ENCODE results near the gene LRP1.

Gene LRP1

DNA sequence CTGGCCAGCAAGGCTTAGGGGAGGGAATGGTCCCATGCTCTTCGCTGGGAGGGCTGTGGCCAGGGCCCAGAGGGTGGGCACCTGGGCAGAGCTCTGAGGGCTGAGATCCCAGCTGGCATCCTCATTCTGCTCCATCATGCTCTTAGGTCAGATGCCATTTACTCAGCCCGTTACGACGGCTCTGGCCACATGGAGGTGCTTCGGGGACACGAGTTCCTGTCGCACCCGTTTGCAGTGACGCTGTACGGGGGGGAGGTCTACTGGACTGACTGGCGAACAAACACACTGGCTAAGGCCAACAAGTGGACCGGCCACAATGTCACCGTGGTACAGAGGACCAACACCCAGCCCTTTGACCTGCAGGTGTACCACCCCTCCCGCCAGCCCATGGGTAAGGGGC, 49.9 kb downstream of the LRP1 start:
- no peak for FAIRE-seq

DNA sequence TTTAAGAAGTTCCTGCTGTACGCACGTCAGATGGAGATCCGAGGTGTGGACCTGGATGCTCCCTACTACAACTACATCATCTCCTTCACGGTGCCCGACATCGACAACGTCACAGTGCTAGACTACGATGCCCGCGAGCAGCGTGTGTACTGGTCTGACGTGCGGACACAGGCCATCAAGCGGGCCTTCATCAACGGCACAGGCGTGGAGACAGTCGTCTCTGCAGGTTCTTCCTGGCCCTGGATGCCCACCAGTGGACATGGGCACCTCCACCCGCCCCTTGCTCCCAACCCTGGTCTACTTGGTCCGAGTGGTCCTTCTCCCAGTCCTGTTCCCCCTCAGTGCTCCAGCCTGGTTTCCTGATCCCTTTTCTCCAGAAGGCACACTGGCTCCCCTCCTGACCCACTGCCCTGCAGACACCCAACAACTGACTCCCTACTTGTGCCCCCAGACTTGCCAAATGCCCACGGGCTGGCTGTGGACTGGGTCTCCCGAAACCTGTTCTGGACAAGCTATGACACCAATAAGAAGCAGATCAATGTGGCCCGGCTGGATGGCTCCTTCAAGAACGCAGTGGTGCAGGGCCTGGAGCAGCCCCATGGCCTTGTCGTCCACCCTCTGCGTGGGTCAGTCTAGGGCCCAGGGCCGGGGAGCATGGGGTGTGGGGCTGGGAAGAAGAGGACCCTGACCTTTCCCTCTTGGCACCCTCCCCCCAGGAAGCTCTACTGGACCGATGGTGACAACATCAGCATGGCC, 51.2 kb downstream of the LRP1 start:
- FAIRE-seq = no peak

DNA sequence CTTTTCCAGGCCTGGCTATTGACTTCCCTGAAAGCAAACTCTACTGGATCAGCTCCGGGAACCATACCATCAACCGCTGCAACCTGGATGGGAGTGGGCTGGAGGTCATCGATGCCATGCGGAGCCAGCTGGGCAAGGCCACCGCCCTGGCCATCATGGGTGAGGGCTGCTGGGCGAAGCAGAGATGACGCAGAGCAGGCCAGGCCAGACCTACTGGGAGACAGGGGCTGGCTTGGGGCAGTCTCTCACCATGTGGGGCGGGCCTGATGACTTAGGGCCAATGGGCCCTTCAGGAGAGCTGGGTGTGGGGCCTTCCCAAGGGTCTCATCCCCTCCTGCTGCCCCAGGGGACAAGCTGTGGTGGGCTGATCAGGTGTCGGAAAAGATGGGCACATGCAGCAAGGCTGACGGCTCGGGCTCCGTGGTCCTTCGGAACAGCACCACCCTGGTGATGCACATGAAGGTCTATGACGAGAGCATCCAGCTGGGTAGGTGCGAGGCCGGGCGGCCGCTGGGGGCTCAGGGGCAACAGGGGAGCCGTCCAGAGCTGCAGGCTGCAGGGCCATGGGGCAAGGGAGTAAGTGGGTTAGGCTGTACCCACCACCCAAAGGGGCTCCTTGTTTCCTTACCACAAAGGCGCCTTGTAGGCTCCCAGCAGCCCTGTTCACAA, 52.2 kb downstream of the LRP1 start:
- no peak for FAIRE-seq

DNA sequence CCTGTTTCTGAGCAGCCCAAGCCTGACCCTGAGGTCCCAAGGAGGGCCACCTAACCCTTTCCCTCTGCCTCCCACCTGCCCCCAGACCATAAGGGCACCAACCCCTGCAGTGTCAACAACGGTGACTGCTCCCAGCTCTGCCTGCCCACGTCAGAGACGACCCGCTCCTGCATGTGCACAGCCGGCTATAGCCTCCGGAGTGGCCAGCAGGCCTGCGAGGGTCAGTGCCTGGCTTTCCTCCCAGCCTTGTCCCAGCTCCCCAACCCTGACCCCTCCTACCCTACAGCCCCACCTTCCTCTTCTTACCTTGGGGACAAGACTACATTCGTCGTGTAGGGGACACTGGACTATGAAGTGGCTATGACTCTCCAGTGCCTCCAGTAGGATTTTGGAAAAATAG, 52.8 kb downstream of the LRP1 start:
- no peak for FAIRE-seq

DNA sequence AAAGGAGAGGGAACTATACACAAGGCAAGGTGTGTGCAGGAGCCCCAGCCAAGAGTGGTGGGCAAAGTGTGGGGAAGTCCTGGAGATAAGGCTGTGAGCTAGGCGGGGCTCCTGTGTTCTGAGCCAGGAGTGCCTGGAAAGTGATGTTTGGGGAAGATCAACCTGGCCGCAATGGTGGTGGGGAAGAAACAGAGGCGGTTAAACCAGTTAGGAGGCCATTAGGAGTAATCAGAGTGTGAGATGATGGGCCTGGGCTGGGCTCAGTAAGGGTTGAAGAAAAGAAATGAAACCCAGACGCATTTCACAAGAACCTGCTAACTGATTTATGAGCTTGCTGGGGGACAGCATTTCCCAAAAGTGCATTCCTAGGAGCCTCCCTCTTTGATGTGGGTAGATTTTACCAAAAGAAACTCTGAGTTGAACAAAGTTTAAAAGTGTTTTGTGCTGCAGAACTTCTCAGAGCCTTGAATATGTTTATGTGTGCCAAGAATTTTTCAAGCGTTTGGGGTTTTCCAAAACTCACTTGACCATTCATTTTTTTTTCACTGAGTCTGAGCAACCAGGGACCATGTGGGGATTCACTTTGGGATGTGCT, 53.4 kb downstream of the LRP1 start:
- no peak for FAIRE-seq

DNA sequence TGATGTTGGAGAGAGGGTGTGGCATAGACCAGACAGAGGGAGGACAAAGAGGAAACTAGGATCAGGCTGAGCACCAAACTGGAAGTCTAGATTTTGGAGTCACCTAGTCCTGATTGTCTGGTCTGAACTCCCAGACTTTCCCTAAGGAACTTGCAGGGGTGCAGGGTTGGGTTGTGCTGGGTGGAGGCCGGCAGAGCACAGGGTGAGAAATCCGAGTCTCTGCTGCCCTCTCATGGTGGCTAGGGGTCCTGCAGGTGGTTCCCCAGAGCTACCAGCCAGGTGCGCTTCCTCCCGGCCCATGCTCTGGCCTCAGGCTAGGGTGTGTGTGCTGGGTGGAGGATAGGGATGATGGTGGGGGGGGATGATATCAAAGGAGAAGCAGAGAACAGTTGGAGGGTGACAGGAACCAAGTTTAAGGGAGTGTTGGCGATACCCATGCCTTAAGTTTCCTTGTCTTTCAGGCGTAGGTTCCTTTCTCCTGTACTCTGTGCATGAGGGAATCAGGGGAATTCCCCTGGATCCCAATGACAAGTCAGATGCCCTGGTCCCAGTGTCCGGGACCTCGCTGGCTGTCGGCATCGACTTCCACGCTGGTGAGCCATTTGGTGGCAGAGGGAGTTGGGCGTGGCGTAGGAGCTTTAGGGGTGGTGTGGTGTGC, 54.8 kb downstream of the LRP1 start:
- no peak for FAIRE-seq

DNA sequence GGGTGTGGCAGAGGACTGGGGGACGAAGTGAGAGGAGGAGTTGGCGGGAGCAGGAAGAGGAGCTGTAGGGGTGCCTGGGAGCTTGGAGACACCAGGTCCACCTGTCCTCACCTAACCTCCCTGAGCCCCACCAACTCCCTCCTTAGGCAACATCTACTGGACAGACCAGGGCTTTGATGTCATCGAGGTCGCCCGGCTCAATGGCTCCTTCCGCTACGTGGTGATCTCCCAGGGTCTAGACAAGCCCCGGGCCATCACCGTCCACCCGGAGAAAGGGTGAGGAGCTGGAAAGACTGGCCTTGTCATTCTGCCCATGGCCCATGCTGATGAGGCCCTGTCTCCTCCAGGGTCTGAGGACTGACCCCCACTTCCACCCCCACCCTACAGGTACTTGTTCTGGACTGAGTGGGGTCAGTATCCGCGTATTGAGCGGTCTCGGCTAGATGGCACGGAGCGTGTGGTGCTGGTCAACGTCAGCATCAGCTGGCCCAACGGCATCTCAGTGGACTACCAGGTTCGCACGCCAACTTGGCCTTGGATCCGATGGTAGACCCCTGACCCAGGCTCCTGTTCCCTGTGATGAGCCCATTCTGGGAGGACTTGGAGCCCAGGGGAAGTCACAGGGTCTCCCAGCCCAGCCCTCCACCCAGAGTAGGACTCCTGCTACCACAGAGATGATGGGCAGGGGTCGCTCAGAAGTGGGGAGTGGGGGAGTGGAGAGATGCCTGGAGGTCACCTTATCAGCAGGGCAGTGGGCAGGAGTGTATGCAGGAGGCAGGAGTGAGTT, 55.8 kb downstream of the LRP1 start:
- FAIRE-seq = no peak

DNA sequence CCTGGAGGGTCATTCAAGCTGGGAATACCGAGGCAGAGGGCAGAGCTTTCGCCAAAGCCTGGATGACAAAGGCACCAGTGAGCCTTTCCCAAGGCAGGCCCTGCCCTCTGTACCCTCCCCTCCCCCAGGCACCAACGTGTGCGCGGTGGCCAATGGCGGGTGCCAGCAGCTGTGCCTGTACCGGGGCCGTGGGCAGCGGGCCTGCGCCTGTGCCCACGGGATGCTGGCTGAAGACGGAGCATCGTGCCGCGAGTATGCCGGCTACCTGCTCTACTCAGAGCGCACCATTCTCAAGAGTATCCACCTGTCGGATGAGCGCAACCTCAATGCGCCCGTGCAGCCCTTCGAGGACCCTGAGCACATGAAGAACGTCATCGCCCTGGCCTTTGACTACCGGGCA, 57.1 kb downstream of the LRP1 start:
- no peak for FAIRE-seq

DNA sequence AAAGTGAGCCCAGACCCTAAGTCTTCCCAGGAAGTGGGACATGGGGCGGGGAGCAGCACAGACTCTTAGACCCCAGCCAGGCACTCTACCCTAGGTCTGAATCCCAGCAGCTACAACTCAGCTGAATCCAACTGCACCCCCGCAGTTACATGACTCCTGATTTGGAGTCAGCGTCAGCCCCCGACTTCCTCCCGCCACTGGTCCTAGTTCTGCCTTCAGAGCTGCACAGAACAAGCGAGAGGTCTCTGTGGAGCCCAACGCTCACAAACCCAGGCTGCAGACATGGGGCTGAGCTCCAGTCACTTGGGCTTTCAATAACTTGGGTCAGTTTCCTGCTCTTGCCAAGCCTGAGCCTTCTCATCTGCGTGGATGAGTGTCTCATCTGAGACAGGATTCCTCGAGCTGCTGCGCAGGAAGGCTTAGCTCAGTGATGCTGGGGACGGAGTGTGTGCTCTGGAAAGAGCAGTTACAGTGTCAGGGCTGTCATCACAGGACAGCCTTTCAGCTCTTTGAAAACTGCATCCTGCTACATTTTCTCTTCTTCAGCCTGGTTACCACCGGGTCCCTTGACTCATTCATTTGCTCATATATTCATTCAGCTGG, 57.7 kb downstream of the LRP1 start:
- FAIRE-seq = no peak

DNA sequence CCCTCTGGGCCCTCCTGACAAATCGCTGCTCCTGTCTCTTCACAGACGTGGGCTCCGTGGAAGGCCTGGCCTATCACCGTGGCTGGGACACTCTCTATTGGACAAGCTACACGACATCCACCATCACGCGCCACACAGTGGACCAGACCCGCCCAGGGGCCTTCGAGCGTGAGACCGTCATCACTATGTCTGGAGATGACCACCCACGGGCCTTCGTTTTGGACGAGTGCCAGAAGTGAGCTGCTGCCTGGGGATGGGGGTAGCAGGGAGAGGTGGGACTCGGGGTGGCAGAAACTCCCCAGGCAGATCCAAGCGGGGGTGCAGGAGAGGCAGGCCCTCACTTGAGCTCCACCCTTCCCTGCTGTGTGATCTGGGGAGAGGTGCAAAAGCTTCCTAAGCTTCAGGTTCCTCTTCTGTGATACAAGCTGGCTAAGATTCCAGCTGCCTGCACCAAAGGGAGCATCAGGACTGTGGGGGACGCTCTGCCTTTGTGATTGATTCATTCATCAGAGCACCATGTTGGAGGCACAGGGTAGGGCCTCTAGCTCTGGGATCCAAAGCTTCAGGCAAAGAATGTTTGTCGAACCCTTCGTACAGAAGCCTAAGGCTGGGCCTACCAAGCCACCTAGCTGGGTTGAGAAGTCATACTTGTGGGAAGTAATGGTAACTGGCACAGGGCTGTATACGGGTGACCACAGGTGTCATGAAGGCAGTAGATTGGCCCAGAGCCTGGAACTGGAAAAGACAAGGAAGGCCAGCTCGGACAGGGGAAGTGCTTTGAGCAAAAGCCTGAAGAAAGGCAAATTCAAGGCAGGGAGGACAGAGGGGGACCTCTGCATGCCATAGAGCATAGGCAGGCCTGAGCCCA, 59.2 kb downstream of the LRP1 start:
- FAIRE-seq = no peak

DNA sequence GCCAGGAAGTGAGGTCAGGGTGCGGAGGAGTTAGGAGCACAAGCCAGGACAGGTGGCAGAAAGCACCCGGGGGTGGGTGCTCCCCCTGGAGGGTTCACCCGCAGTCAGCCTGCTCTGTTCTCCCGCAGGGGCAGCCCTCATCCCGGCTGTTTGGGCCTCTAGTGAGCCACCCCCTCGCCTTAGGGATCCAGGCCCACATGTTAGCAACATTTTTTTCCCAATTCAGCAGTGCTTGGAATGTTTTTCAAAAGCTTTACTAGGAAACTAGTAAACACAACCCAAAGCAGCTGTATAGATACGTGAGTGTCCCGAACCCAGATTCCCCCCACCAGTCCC, 59.8 kb downstream of the LRP1 start:
- FAIRE-seq = no peak

DNA sequence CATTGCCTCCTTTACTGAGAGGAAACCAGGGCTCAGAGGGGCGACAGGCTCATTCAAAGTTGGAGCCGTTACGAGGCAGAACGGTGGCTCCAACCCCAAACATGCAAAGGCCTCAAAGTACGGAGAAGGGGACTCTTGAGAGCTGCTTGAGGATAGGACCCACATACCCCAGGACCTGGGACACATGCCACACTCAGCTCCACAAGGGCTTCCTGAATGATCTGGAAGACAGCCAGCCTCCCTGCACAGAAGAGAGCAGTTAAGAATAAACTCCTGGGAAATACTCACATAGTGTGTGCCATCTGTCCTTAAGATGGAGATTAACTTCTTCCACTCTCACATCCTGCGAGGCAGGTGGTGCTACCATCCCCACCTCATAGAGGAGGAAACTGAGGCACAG, 61.8 kb downstream of the LRP1 start:
- no peak for FAIRE-seq

DNA sequence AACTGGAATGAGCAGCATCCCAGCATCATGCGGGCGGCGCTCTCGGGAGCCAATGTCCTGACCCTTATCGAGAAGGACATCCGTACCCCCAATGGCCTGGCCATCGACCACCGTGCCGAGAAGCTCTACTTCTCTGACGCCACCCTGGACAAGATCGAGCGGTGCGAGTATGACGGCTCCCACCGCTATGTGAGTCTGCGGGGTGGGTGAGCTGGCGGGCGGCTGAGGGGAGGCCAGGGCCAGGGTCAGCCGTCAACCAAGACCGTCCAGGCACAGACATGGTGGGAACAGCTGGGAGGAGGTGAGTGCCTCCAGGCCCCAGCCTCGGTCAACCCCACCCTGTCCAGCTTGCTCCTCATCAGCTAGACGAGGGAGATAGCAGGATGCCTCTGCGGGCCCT, 62.5 kb downstream of the LRP1 start:
- FAIRE-seq = no peak

DNA sequence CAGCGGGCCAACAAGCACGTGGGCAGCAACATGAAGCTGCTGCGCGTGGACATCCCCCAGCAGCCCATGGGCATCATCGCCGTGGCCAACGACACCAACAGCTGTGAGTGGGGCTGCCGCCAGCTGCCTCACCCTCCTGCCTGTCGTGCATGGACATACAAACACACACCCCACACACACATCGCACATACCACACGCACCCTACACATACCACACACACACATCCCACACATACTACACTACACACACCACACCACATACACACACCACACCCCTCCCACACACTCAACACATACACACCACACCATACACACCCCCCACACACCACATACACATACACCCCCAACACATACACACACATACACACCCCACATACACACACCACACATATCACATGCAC, 63.1 kb downstream of the LRP1 start:
- no peak for FAIRE-seq

DNA sequence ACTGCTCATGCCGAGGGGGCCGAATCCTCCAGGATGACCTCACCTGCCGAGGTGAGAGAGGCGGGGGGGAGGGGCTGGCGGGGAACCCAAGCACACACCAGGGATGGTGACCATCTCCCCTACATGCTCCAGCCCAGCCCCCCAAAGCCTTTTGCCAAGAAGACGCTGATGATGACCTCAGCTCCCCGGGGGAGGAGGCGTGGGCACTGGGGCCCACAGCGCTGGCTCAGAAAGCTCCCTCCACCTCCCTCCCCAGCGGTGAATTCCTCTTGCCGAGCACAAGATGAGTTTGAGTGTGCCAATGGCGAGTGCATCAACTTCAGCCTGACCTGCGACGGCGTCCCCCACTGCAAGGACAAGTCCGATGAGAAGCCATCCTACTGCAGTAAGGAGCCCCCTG, 64.6 kb downstream of the LRP1 start:
- FAIRE-seq = no peak

DNA sequence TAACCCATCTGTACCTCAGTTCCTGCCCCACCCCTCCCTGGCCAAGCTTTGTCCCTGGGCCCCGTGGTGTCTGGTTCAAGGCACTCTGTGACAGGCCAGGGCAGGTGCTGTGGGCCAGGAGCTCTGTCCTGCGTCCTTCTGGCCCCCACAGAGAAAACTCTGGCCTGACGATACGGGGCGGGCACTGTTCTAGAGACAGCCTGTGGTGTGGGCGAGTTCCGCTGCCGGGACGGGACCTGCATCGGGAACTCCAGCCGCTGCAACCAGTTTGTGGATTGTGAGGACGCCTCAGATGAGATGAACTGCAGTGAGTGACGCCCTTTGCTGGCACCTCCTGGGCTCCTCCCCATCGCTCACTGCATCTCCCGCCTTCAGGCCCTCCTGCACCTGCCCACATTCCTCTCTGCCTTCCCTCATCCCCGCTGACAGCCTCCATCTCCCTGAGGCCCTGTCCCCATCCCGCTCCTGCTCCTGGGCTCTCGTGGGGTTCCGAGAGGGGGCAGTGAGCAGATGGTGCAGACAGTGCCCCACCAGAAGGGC, 65.5 kb downstream of the LRP1 start:
- FAIRE-seq = no peak

DNA sequence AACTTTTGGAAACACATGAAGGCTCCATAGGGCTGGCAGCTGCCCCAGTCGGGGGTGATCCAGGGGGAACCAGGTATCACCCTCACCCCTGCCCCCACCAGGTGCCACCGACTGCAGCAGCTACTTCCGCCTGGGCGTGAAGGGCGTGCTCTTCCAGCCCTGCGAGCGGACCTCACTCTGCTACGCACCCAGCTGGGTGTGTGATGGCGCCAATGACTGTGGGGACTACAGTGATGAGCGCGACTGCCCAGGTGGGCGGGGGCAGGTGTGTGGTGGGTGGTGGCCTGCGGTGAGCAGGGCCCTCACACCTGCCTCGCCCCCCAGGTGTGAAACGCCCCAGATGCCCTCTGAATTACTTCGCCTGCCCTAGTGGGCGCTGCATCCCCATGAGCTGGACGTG, 66.0 kb downstream of the LRP1 start:
- no peak for FAIRE-seq

DNA sequence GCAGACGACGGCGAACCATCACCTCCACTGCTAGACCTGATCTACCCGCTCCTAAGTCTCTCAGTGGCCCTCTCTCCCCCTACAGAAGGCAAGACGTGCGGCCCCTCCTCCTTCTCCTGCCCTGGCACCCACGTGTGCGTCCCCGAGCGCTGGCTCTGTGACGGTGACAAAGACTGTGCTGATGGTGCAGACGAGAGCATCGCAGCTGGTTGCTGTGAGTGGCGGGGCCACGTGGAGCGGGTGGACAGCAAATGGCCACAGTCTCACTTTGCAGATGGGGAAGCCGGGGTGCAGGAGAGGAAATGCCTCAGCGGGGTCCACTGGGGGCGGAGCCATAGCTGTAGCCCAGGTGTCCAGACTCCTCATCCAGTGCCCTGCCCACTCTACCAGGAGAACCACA, 66.9 kb downstream of the LRP1 start:
- no peak for FAIRE-seq

DNA sequence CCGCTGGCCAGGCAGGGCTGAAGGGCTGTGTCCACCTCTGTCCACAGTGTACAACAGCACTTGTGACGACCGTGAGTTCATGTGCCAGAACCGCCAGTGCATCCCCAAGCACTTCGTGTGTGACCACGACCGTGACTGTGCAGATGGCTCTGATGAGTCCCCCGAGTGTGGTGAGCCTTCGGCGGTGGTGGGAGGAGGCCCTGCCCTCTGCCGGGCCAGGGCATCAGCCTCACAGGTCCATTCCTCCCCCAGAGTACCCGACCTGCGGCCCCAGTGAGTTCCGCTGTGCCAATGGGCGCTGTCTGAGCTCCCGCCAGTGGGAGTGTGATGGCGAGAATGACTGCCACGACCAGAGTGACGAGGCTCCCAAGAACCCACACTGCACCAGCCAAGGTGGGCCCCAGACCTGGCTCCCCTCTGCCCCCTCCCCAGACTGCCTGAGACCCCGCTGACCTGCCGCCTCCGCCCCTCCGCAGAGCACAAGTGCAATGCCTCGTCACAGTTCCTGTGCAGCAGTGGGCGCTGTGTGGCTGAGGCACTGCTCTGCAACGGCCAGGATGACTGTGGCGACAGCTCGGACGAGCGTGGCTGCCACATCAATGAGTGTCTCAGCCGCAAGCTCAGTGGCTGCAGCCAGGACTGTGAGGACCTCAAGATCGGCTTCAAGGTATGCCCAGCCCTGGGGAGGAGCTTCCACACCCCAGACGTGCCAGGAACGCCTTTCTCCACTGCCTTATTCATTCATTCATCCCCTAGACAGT, 67.5 kb downstream of the LRP1 start:
- FAIRE-seq = no peak

DNA sequence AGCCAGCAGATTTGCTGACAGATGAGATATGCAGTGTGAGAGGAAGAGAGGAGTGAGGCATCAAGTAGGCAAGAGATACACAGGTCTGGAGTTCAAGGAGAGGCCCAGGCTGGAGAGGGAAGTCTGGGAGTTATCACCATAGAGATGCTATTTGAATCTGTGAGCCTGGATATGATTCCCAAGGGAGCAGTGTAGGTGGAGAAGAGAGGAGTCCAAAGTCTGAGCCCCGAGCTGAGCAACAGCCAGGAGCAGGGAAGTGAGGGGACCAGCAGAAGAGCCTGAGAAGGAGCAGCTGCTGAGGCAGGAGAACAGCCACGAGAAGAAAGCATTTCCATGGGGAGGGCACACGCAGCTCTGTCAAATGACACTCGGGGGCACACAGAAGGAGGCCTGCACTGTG, 68.2 kb downstream of the LRP1 start:
- FAIRE-seq = no peak

DNA sequence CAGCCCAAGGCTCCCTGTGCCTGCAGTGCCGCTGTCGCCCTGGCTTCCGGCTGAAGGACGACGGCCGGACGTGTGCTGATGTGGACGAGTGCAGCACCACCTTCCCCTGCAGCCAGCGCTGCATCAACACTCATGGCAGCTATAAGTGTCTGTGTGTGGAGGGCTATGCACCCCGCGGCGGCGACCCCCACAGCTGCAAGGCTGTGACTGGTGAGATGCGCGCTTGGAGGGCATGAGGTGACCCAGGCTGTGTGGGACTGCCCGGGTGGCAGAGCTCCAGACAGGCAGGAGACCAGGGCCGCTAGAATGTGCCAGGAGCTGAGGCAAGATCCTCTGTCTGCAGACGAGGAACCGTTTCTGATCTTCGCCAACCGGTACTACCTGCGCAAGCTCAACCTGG, 68.7 kb downstream of the LRP1 start:
- FAIRE-seq = no peak

Data from endometrium (tissue), 2 donors.